HG02943 (cell line): ENCODE results near the gene TCF21.

Experiments
- ATAC-seq: cut with Tn5 transposase; IDR thresholded peaks from one replicate; pipeline ENCODE4 v1.9.1; 2021; ENCODE audit warnings: mild to moderate bottlenecking, low read depth, moderate library complexity; ENCODE audit not compliant: unreplicated experiment

TCF21 gene

GRCh38 chr6:133887880-133888230, 1.1 kb upstream of the TCF21 start:
- no peak for ATAC-seq

DNA sequence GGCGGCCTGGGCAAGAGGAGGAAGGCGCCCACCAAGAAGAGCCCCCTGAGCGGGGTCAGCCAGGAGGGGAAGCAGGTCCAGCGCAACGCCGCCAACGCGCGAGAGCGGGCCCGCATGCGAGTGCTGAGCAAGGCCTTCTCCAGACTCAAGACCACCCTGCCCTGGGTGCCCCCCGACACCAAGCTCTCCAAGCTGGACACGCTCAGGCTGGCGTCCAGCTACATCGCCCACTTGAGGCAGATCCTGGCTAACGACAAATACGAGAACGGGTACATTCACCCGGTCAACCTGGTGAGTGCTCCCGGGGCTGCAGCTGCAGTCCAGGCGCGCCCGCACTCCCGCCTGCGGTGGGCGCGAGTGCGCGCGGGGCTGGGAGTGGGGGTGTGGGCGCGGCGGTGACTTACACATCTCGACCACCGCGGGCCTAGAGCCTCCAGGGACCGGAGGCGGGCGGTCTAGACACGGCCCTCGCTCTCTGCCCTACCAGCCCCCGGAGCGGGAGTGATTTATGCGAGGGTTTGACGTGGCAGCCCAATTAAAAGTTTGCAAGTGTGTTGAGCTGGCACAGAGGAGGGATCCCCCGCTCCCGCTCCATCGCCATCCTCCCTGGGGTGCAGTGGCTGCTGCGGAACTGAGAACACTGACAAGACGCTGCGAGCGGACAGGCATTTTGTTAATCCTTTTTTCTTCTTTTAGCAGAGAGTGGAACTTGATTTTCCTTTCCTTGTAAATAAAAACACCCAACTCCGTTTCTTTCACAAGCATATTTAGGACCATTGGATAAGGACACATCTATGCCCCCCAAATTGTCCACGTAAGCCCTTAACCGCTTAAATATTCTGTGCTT, 867 bp downstream of the TCF21 start:
- ATAC-seq: no peak

DNA sequence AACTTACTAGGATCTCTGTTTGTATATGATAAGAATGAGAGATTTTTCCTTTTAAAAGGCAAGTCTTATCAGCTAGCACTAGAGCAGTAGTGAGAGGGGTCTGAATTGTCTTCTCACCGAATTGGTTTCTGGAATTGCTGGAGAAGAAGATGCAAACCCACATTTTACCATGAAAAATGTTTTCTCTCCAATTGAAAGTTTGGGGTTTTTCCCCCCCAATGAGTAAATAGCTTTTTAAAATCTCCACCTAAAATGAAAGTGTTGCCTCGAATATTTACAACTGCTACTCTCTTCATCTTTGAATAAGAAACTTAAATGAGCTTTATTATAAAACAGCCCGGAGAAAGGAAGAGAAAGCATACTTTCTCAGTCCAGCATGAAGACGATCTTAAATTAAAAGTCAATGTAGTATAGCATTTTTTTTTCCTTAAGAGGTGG, 1.8 kb downstream of the TCF21 start:
- ATAC-seq: no peak

- ATAC-seq: no peak
Measured at GRCh38 chr6:133891149-133891926, 2.4 kb downstream of the TCF21 start.

GRCh38 chr6:133891927-133892812, 3.3 kb downstream of the TCF21 start:
- no peak for ATAC-seq

DNA sequence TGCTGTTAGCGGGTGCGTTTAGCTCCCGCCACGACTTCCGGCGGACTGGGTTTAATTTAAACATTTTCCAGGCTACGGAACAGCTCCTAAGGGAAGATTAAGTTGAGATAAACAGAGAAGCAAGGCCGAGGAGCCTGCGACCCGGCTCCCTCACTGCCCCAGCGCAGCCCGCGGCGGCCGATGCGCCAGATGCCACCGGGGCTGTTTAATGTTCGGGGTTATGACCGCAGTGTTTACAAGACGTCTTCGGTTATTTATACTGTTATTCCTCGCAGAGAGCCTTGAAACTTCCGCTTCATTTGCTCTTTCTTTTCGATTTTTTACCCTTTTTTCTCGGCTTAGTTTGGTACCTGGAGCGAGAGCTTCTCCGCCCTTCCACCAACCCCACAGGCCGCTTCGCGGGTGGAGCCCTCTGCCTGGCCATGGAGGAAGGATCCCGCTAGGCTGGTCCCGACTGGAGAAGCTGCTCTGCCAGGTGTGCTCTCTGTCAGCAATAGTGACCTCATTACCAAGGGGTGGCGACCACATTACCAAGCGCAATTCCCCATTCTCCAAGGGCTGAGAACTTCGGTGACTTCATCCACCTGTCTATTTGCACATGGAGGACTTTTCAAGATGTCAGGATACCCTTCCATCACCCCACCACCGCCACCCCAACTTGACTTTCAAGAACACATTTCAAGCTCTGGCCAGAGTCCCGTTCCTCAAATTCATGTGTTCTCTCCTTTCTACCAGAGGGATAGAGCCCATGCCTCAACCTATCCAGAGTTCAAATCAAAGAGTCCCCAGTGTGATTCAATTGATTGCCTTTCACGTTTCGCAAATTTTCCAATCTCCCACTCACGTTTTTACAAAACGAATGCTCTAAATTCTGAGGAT, 4.1 kb downstream of the TCF21 start:
- no peak for ATAC-seq

DNA sequence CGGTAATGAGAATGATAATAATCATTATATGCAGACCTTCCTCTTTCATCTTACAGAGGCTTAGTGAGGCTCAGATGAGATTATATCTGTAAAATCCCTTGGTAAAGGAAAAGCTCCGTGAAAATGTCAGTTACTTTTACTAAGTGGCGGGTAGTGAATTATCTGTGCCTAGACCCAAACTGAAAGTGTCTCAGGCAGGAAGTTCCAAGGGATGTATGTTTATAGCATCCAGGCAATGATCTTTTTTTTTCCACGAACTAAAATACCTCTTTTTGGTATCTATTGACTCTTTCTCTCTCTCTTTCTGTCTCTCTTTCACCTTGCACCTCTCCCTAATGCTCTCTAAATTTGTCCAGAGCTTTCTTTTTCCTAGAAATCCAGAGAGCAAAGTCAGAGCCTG, 5.0 kb downstream of the TCF21 start:
- ATAC-seq: no peak

- ATAC-seq: no peak
Measured at GRCh38 chr6:133894369-133894768, 5.5 kb downstream of the TCF21 start.

- no peak for ATAC-seq
Measured at GRCh38 chr6:133894795-133895358, 6.0 kb downstream of the TCF21 start.

GRCh38 chr6:133895573-133896343, 6.8 kb downstream of the TCF21 start:
- ATAC-seq: no peak

GRCh38 chr6:133896344-133896721, 7.4 kb downstream of the TCF21 start:
- ATAC-seq: no peak

GRCh38 chr6:133898263-133898662, 9.3 kb downstream of the TCF21 start:
- no peak for ATAC-seq

- no peak for ATAC-seq
Measured at GRCh38 chr6:133899556-133899955, 10.6 kb downstream of the TCF21 start.

- no peak for ATAC-seq
Measured at GRCh38 chr6:133903855-133904254, 14.9 kb downstream of the TCF21 start.

- ATAC-seq: no peak
Measured at GRCh38 chr6:133906050-133906449, 17.1 kb downstream of the TCF21 start.

- ATAC-seq: no peak
Measured at GRCh38 chr6:133916650-133917151, 27.8 kb downstream of the TCF21 start.

DNA sequence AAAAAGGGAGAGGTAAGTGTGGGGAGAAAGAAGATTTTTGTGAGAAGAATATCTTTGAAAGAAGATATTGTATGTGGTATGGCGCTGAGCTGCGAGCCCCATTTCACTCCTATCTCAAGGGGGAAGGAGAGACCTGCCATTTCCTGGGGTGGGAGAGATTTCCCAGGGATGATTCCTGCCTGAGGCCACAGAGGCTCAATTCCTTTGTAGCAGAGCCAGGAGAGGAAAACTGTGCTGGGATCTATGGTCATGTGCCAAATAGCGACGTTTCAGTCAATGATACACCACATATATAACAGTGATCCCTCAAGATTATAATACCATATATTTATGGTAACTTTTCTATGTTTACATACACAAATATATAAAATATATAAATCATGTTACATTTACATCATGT, 28.9 kb downstream of the TCF21 start:
- ATAC-seq: no peak

DNA sequence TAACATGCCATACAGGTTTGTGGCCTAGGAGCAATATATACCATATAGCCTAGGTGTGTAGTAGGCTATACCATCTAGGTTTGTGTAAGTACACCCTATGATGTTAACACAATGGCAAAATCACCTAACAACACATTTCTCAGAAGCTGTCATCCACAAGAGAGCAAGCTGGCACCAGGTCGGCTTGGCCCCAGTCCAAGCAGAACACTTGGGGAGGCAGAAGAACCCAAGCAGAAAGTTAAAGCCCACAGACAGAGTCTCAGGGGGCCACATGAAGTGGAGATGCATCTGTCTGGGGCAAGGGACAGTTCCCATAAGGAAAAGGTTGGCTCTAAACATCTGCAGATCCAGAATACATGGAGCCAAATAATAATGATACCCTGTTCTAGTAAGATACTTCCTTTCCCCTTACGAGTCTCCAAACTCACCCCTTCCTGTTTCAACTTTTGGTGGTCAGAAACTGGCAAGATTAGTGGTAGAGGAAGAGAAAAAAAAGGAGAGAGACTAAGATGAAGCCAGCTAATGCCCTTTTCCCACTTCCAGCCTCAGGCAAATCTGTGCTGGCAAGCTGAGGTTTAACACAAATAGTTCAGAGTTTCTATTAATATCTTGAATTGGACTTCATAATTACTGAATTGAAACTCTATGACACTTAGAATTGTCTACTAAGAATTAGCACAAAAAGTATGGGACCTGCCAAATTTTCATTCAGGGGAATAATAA, 29.5 kb downstream of the TCF21 start:
- no peak for ATAC-seq
